Renal cortical epithelial cell (primary cell): ENCODE data around the gene ANXA3. TPM values are rescaled to one million over a fixed set of nuclear protein-coding genes. Genes with fewer than 3 reads are reported as not detected.
"Not testable (repeated sequence)": the region's sequence is repeated elsewhere in the genome, so short reads cannot be mapped to it uniquely, and the experiment has no call there.

ENCODE experiments used
- DNase-seq: peaks from one replicate; pipeline ENCODE4 v3.0.0-alpha.2; 2011; ENCODE audit warnings: low read depth
- total RNA-seq: library from RNA; depleted of rRNA; stranded (reverse); fragments of >200 nt; gene quantifications from 2 replicates; pipeline ENCODE4 v1.2.3, GENCODE V29; 2014

The ANXA3 gene, protein sequence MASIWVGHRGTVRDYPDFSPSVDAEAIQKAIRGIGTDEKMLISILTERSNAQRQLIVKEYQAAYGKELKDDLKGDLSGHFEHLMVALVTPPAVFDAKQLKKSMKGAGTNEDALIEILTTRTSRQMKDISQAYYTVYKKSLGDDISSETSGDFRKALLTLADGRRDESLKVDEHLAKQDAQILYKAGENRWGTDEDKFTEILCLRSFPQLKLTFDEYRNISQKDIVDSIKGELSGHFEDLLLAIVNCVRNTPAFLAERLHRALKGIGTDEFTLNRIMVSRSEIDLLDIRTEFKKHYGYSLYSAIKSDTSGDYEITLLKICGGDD
- 195 and 668 TPM in 2 replicates for total RNA-seq

DNA sequence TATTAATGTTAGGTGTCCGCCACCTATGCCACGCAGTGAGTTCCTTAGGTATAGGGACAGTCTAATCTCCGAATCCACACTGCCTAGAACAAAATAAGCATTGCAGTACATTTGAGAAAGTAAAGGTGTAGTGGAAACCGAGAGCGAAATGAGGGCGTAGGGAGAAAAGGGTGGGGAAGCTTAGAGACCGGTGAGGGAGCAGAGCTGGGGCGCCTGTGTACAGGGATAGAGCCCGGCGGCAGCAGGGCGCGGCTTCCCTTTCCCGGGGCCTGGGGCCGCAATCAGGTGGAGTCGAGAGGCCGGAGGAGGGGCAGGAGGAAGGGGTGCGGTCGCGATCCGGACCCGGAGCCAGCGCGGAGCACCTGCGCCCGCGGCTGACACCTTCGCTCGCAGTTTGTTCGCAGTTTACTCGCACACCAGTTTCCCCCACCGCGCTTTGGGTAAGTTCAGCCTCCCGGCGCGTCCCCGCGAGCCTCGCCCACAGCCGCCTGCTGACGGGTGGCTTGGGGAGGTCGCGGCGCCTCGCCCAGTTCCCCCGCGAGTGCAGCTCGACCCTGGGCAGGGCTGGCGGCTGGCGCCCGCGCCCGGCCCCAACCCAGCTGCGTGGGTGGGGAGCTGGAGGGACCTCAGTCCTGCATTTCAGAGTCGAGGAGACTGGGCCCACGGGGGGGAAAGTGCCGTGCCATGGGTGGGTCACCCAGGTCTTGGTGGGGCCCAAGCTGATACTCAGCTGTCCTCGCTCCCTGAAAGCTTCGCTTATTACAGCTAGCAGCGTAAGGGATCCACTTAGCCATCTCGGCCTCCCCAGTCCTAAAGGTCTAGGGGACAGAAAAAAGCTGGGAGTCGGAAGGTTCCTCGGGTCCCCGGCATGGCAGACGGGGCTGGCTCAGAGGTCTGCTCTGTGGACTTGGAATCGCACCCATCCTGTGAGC lies at the start of gene ANXA3:
Gene ANXA3 (plus strand): TSS at position 351 of the 932 bp plus-strand sequence. CDS start 2,704 bp downstream, outside the sequence.
- no peak for DNase-seq

DNA sequence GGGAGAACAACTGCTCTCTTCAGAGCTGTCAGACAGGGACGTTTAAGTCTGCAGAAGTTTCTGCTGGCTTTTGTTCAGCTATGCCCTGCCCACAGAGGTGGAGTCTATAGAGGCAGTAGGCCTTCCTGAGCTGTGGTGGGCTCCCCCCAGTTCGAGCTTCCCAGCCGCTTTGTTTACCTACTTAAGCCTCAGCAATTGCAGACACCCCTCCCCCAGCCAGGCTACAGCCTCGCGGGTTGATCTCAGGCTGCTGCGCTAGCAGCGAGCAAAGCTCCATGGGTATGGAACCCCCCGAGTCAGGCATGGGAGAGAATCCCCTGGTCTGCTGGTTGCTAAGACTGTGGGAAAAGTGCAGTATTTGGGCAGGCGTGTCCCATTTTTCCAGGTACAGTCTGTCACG lies 45.3 kb upstream of the ANXA3 start:
- DNase-seq: not testable (repeated sequence)

DNA sequence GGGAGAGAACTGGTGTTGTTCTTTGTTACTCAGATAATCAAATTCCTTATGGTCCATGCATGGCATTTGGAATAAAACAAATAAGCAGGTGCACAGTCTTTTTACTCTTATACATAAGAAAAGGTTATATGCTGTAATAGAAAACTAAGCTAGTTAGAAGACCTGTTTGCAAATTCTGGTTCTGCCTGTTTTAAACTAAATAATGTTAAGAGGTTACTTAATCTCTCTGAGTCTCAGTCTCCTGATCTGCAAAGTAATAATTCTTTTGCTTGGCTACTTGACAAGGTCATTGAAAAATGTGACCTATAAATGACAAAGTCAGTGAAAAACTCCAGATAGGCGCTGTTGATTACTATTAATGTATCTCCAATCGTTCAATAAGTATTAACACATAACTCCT lies 42.5 kb upstream of the ANXA3 start:
- no peak for DNase-seq

DNA sequence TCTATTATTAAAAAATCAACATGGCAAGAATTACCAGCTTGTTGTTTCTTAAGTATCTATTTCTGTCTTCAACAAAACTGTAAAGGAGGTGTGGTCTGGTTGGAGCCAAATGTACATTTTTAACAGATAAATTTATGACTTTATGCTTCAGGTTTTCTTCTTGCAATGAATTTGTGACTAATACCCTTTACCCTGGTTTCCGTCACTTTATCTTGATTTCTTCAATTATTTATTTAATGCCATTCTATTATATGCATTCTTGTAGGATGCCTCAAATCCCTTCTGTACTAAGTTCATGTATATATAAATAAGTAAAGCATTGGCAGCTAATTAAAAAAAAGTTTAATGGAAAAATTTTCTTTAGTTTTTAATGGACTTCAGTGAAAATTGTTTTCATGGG lies 41.5 kb upstream of the ANXA3 start:
- DNase-seq: no peak

DNA sequence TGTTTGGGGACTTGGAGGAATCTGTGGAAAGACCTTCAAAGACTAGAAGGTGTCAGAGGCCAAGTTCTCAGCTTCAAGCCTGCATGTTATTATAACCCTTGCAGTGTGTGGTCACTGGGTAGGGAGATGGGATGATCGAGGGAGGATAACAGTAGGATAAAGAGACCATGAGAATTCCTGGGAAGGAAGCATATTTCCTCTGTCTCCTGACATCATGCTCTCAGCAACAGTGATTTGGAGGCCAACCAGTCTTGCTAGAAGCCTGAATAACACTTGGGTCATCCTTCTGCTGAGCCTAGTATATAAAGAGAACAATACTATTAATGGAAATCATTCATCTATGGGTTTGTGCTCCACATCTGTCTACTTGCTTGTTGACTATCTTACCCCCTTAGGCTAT lies 40.9 kb upstream of the ANXA3 start:
- DNase-seq: no peak

DNA sequence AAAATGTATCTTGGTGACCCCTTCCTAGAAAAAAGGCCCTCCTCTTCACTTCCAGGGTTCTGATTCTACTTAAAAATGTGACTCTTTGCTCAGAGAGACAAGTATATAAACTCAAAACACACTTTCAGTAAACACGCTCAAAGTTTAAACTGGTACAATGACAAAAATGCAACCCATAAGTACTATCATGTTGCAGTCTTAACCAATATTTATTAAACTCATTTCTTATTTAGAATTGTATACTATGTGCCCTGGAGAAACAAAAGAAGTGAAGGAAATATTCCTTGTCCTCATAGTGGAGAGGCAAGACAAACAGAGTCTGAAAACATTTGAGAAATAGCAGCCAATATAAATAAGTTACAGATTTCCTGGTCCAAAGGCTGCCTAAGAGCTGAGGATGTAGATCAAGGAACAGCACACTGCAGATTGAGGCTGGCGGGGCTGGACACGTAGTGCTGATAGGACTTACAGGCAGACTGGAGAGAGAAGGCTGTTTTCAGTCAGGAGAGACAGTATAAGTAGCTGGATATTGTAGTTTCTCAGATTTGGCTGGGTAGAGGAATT lies 39.1 kb upstream of the ANXA3 start:
- DNase-seq: no peak

DNA sequence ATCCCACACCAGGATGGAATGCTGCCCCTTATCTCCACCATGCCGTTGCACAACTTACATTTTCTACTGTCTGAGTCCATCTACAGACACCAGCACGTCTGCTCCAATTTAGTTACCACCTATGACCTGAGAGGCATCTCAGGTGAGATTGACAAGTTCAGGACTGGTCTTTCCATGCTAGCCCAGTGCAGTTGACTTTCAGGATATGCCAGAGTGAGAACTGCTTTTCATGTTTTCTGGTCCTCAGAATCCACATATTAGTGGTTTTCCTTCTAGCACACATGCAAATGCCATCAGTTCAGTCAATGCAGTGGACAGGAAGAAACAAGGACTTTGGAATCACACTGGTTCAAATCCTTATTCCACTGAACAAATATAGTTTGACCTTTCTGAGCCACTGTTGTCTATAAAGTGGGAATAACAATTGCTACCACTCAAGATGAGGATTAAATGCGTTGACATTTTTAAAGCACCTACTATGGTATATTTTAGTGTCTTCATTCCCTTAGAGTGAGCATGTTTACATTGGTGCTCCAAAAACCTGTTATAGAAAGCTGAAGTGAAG lies 38.1 kb upstream of the ANXA3 start:
- no peak for DNase-seq

DNA sequence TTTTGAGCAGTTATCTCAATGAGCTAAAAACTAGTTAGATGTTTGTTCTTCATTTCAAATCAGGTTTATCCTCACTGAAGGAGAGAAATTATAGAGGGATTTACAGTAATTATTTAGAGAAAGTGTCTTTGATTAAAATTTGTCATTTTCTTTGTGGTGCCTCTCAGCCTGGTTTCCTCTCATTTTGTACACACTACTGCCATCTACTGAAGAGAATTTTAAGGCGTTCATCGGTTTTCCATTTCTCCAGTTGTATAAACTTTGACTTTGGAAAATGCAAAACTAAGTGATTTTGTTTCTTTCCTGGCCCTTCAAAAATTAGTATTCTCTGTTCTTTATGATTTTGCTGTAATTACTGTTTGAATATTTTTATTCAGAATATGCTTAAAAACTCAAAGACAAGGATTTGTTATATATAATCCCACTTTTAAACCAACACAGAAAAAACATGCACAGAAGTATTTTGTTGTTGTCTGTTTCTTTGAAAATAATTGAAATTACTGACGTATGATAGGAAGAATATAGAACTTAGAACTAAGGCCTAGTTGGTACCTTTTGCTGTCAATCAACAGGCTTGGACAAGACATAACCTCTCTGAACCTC lies 34.4 kb upstream of the ANXA3 start:
- DNase-seq: peak; percentile 50

DNA sequence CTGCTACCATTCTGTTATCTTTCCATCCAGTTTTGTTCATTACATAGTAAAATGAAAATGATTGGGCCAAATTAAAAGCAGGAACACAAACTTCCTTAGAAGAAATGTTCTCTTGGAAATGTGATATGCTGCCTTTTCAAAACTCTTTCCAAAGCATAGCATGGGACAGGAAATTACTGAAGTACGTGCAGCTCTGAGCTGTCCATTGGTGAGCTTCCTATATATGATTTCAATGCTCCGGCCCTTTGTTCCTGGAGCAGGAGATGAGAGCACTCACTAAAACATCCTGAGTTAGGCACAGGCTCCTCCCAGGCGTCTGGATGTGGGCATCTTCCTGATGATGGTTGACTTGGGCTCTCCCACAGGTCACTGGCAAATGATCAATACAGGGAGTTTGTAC lies 33.0 kb upstream of the ANXA3 start:
- no peak for DNase-seq

DNA sequence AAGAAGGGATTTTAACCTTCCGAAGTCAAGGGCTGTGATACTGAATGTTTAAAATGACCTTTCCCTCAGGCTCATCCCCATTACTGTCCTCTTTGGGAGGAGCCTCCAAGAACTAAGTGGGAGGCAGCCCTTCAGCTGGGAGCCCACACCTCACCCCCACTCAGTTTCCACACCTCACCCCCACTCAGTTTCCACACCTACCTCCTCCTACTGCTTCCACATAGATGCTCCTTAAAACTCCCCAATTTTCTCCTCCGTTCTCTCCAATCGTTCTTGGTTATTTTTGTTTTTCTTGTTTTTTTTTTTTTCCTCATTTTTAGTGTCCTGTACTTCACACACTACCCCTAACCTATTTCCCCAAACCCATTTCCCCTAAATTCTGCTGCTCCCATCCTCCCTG lies 31.6 kb upstream of the ANXA3 start:
- no peak for DNase-seq

DNA sequence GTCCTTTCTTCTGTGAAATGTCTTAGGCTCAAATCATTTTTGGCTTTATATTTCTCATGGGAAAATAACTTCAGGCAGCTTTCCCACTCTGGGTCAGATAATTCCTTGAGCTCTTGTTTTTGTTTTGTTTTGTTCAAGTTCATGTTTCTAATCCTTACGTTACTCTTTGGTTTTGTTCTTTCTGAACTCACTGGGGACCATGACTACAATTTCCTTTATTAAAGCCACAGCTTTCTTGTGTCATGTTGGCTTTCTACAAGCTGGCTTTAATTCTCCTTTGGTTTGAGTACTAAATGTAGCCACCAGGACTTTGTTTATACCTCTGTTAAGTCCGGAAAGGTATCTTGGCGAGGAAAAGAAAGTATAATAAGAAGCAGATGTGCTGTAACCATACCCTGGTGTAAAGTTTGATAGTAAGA lies 30.8 kb upstream of the ANXA3 start:
- no peak for DNase-seq

DNA sequence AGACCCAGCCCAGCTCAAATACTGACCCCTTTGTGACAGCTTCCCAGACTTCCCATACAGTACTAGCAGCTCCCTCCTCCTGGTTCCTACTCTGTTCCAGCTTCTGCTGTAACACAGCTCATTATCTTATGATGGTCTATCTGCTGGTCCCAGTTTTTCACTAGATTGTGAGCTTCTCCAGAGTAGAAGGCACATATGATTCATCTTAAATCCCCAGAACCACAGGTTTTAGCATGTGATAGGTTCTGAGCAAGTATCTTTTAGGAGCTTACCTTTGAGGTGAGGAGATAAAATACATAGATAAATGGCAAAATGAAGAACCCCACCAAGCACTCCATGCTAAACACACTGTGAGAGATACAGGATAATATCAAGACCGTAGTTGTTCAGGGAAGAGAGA lies 27.6 kb upstream of the ANXA3 start:
- DNase-seq: no peak

DNA sequence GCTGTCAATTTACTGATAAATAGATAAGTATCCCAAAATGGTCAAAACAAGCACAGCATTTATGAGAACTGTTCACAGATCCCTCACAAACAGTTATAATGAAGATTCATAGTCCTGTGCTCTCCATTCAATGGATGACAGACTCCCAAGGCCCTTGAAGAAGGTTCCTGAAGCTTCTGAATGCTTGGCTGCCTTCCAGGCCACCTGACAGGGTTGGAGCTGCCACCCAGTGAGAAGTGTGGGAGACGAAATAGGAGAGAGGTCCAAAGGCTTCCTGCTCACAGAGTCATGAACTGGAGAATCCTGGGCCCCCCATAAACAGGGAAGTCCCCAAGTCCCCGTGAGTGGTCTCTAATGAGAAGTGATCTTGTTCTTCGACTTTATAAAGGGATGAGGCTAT lies 26.0 kb upstream of the ANXA3 start:
- DNase-seq: peak; percentile 13

DNA sequence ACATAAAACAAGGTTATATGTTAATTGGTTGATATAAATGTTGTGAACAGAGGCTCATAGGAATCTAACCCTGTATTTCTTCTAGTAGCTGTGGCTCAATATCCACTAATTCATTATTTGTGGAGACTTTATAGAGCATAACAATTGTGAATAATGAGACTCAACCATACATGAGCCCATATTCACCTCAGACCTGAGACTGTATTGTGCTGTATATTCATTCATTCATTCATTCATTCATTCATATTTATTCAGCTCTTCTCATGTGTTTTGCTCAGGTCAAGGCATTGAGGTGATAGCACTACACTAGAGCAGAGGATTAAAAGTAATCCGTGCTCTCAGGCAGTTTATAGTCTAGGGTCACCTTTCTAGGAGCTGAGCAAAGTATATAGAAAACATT lies 24.5 kb upstream of the ANXA3 start:
- no peak for DNase-seq

DNA sequence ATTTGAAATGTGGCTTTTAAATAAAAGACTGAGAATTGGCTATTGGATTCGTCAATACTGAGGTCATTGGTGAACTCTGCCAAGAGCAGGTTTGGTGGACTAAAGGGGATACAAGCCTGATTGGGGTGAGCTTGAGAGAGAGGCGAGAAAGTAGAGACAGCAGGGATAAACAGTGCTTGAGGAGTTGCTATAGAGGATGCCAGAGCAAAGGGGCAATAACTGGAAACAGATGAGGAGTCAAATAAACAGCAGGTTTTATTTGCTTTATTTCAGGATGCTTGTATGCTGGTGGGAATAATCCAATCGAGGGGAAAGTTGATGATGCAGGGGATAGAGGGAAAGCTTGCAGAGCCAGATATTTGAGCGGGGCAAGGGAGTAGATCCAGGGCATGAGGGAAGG lies 24.0 kb upstream of the ANXA3 start:
- DNase-seq: no peak

DNA sequence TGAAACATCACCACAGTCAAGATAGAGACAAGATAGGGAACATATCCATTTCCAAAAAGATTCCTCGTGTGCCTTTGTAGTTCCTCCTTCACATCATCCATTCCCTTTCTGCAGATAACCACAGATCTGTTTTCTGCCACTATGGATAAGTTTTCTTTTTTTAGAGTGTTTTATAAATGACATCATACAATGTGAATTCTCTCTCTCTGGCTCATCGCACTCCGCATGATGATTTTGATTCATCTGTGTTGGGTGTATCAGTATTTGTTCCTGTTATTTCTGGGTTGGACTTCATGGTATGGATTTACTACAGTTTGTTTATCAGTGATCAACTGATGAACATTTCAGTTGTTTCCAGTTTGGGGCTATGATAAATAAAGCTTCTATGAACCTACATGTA lies 23.2 kb upstream of the ANXA3 start:
- no peak for DNase-seq

DNA sequence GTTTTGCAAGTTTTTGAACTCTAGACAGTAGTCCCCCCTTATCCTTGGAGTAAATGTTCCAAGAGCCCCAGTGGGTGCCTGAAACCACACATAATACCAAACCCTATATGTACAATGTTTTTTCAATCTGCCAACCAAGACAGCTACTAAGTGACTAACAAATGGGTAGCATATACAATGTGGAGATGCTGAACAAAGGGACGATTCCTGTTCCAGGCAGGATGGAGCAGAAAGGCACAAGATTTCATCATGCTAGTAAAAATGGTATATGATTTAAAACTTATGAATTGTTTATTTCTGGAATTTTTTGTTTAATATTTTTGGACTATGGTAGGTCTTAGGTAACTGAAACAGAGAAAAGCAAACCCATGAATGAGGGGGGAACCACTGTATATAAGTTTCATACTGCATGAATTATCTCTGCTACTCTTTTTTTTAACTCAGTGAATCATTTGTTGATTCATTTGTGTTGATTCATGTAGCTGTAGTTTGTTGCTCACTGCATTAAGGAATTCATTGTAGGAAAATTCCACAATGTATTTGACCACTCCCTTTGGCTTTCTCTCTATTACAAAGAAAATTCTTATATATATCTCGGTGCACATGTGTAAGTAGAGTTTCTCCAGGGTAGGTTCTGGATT lies 21.9 kb upstream of the ANXA3 start:
- peak; percentile 71 for DNase-seq

DNA sequence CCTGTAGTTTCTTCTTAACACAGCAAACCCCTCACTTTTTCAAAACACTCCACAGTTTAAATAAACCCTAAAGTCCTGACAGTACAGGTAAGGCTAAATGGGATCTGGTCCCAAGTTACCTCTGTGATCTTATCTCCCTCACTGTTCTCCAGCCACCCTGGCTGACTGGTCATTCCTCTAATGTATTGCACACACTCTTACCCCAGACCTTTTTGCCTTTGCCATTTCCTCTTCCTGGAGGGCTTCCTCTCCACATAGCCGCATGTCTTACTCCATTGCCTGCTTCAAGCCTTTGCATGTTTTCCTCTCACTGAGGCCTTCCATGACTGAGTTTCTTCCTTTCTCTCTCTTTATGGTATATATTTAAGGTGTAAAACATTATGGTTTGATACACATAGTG lies 19.5 kb upstream of the ANXA3 start:
- no peak for DNase-seq

DNA sequence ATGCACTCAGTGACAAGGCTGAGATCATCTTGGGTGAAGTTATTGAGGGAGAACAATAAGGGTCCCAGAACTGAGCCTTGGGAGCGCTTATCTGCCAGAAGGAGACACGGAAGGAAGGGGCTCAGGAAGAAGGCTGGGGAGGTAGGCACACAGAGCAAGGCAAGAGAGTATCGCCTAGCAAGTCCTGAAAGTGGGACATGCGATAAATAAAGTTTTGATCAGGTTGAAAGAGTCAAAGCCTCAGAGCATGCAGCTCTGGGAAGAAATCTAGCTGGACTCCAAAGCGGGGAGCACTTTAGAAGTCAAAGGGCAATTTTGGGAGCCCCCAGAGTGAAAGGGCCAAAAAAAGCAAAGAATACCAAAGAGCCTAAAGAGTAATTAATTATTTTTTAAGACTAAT lies 17.7 kb upstream of the ANXA3 start:
- no peak for DNase-seq

DNA sequence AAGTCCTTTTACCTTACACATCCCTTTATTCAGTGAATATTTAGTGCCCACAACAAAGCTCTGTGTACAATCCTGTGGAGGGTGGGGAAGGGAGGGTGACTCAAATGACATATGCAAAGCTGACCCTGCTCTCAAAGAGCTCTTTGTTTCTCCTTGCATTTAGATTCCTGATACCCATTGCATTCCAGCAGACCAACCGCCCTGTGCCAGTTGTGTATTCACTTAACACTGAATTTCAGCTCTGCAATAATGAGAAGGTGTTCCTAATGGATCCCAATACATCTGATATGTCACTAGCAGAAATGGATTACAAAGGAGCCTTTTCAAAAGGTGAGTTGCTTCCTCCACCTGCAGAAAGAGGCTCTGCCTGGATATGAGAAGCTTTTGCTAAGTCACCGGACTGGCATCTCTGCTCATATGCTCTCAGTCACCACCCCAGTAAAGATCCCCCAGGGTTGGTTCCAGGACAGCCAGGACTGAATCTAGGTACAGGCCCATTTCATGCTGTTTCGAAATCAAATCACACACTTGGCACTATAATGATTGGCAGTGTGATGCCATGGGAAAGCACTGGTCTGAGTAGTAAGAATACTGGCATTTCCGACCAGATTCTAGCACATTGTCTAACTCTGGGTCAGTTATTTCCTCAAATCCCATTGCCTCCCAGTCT lies 17.1 kb upstream of the ANXA3 start:
- peak; percentile 85 for DNase-seq

DNA sequence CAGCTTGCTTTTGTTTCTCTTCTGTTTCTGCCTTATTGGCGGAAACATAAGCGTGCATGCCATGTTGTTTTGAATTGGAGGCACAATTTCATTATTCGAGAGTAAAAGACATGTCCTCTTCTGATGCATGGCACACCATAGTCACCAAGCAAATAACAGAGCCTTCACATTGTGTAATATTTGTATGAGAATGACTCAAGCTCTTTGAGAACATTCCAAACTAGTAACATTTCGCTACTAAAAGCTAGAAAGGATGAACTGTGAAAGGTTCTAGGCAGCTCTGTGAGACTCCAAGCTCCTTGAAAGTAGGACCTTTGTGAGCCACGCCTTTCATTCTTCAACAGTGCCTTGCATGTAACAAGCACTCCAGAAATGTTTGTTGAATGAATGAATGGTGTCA lies 9.2 kb upstream of the ANXA3 start:
- peak; percentile 76 for DNase-seq
